Stimulated activated naive CD8-positive, alpha-beta T cell treated with anti-CD3 and anti-CD28 coated beads, Interleukin-15, Interleukin-2, amounts not matched to agents 100 U/mL and 50 U/mL, for 24 hours (primary cell): ENCODE results near the gene STK32C.
A peak's percentile ranks its signal among the peaks of the same experiment; 100 is the strongest.

Experiments used
- ATAC-seq: fragments of 150-1000 bp; cut with Tn5 transposase; one replicate; pipeline ENCODE4 v1.10.0; 2021
- DNase-seq: peaks from one replicate; pipeline ENCODE4 v3.0.0; 2021

The STK32C gene

GRCh38 chr10:132198068-132198370 lies 109.7 kb downstream of the STK32C start:
- ATAC-seq (no peak), DNase-seq (no peak)

GRCh38 chr10:132197271-132198067 lies 110.3 kb downstream of the STK32C start:
- DNase-seq (no peak), ATAC-seq (no peak)

GRCh38 chr10:132196178-132197113 lies 111.3 kb downstream of the STK32C start:
- no peak for DNase-seq
- ATAC-seq = no peak

GRCh38 chr10:132195366-132196075 lies 112.2 kb downstream of the STK32C start:
- ATAC-seq = no peak

GRCh38 chr10:132194726-132195125 lies 113.0 kb downstream of the STK32C start:
- DNase-seq = no peak
- ATAC-seq = no peak

More at GRCh38 chr10:132195366-132196075, 112.2 kb downstream of the STK32C start:
- no peak for DNase-seq

GRCh38 chr10:132193907-132194552 lies 113.7 kb downstream of the STK32C start:
- peak; percentile 37 for DNase-seq
- ATAC-seq = no peak

- DNase-seq = no peak
- ATAC-seq = no peak
These were observed 114.6 kb downstream of the STK32C start for GRCh38 chr10:132192991-132193665.

- ATAC-seq (no peak), DNase-seq (no peak)
These were observed 115.4 kb downstream of the STK32C start for GRCh38 chr10:132192076-132192975.

- ATAC-seq (no peak), DNase-seq (no peak)
These were observed 117.8 kb downstream of the STK32C start for GRCh38 chr10:132189810-132190422.

GRCh38 chr10:132189016-132189415 lies 118.7 kb downstream of the STK32C start:
- DNase-seq = no peak
- no peak for ATAC-seq

GRCh38 chr10:132188331-132188730 lies 119.4 kb downstream of the STK32C start:
- no peak for DNase-seq
- ATAC-seq = no peak

- peak; percentile 21 for DNase-seq
These were observed 120.2 kb downstream of the STK32C start for GRCh38 chr10:132187430-132188138.

GRCh38 chr10:132186488-132187429 lies 121.0 kb downstream of the STK32C start, which contains the start of gene DPYSL4:
TSS of gene DPYSL4 (plus strand) at chr10:132186948. CDS start at chr10:132187064, 116 bp downstream.
- DNase-seq (peak; percentile 50), ATAC-seq (peak; percentile 34)

More at GRCh38 chr10:132187430-132188138, 120.2 kb downstream of the STK32C start:
- no peak for ATAC-seq

GRCh38 chr10:132185601-132186487 lies 121.9 kb downstream of the STK32C start:
- DNase-seq (peak; percentile 59), ATAC-seq (peak; percentile 48)

- no peak for DNase-seq
- ATAC-seq = no peak
These were observed 122.7 kb downstream of the STK32C start for GRCh38 chr10:132184816-132185593.

- DNase-seq (no peak), ATAC-seq (no peak)
These were observed 124.7 kb downstream of the STK32C start for GRCh38 chr10:132183046-132183445.
